ENCODE measurements around the gene EEPD1.

GRCh38 chr7:36148422-36149065 lies 4.5 kb upstream of the EEPD1 start:
- no peak for TF ChIP-seq ZNF274 (IDR thresholded peaks at IDR 0.05; ENCODE audit: low read depth, low read length)
- TF ChIP-seq YY1 (IDR thresholded peaks at IDR 0.05; ENCODE audit: insufficient read depth, insufficient read length): no peak
